GM19099 (cell line): ENCODE measurements around the gene THEM4.

Source experiments
- POLR2A ChIP-seq: IDR thresholded peaks from 3 replicates; pipeline ENCODE4 v1.6.1; 2011; ENCODE audit warnings: low read depth; ENCODE audit not compliant: insufficient read length; ENCODE audit errors: extremely low read depth

Gene THEM4

GRCh38 chr1:151942882-151943281 lies 33.6 kb upstream of the THEM4 start:
- no peak for TF ChIP-seq POLR2A

- no peak for TF ChIP-seq POLR2A
Measured at GRCh38 chr1:151940541-151940940, 31.2 kb upstream of the THEM4 start.

- TF ChIP-seq POLR2A, result no peak
Measured at GRCh38 chr1:151939779-151940178, 30.5 kb upstream of the THEM4 start.

GRCh38 chr1:151939141-151939540 lies 29.8 kb upstream of the THEM4 start:
- TF ChIP-seq POLR2A, result no peak

- no peak for TF ChIP-seq POLR2A
Measured at GRCh38 chr1:151936653-151937052, 27.3 kb upstream of the THEM4 start.

GRCh38 chr1:151935894-151936602 lies 26.7 kb upstream of the THEM4 start:
- TF ChIP-seq POLR2A, result no peak

GRCh38 chr1:151935154-151935553 lies 25.8 kb upstream of the THEM4 start:
- no peak for TF ChIP-seq POLR2A

- TF ChIP-seq POLR2A, result no peak
Measured at GRCh38 chr1:151934048-151934493, 24.8 kb upstream of the THEM4 start.

- TF ChIP-seq POLR2A, result no peak
Measured at GRCh38 chr1:151924691-151925587, 15.6 kb upstream of the THEM4 start.

GRCh38 chr1:151923422-151923821 lies 14.1 kb upstream of the THEM4 start:
- TF ChIP-seq POLR2A, result no peak

GRCh38 chr1:151920149-151920548 lies 10.8 kb upstream of the THEM4 start:
- TF ChIP-seq POLR2A, result peak; percentile 37

GRCh38 chr1:151918819-151919610 lies 9.7 kb upstream of the THEM4 start:
- no peak for TF ChIP-seq POLR2A

GRCh38 chr1:151918156-151918555 lies 8.8 kb upstream of the THEM4 start:
- no peak for TF ChIP-seq POLR2A

GRCh38 chr1:151916726-151917370 lies 7.5 kb upstream of the THEM4 start:
- no peak for TF ChIP-seq POLR2A
